Subcutaneous abdominal adipose tissue (tissue), 5 donors: ENCODE results near the gene WDCP.
"Not testable (repeated sequence)": the region's sequence is repeated elsewhere in the genome, so short reads cannot be mapped to it uniquely, and the experiment has no call there.

ENCODE experiments used
- H3K27ac ChIP-seq: one replicate; pipeline ENCODE4 v1.7.0; 2013; ENCODE audit warnings: low read depth, mild to moderate bottlenecking, inconsistent platforms, low read length, moderate library complexity
- H3K27me3 ChIP-seq, 5 donors: one replicate each; pipeline ENCODE4 v1.7.0; 2013; ENCODE audit warnings: low read length in 5 of 5, inconsistent platforms in 1 of 5; ENCODE audit not compliant: control insufficient read depth in 5 of 5, insufficient read depth in 4 of 5
- H3K36me3 ChIP-seq, 5 donors: one replicate each; pipeline ENCODE4 v1.7.0; 2013; ENCODE audit warnings: low read length in 5 of 5; ENCODE audit not compliant: control insufficient read depth in 5 of 5, insufficient read depth in 5 of 5
- H3K4me1 ChIP-seq, 5 donors: one replicate each; pipeline ENCODE4 v1.7.0; 2013; ENCODE audit warnings: low read length in 5 of 5, mild to moderate bottlenecking in 3 of 5, moderate library complexity in 1 of 5; ENCODE audit not compliant: control insufficient read depth in 5 of 5, insufficient read depth in 5 of 5
- H3K4me3 ChIP-seq, 5 donors: one replicate each; pipeline ENCODE4 v1.7.0; 2013; ENCODE audit warnings: low read length in 5 of 5, low read depth in 1 of 5
- H3K9ac ChIP-seq, 5 donors: one replicate each; pipeline ENCODE4 v1.7.0; 2013; ENCODE audit warnings: low read length in 5 of 5, mild to moderate bottlenecking in 4 of 5, moderate library complexity in 3 of 5
- H3K9me3 ChIP-seq, 5 donors: one replicate each; pipeline ENCODE4 v1.7.0; 2013; ENCODE audit warnings: low read length in 5 of 5; ENCODE audit not compliant: control insufficient read depth in 5 of 5
- donor health status: healthy.
- donor health status: healthy.
- donor health status: healthy.
- donor health status: healthy.
- donor health status: healthy.

Gene WDCP

GRCh38 chr2:24016853-24017703 is 30.1 kb downstream of the WDCP start:
- H3K4me3 ChIP-seq: no peak overlapping the region
- H3K9ac ChIP-seq: no peak overlapping the region
- H3K4me1 ChIP-seq: no peaks in the 10 kb centered on the region
- peaks cover 0 to 3% (median 1%) of the 10 kb centered on the region in 5 donors for H3K36me3 ChIP-seq
- H3K9me3 ChIP-seq: no peaks in the 10 kb centered on the region
- peaks cover 0 to 8% (median 0%) of the 10 kb centered on the region in 5 donors for H3K27me3 ChIP-seq
- H3K27ac ChIP-seq: no peak overlapping the region

- Histone ChIP-seq H3K27me3 (peaks cover under 1 to 11% (median 4%) of the 10 kb centered on the region in 5 donors), H3K9me3 (no peaks in the 10 kb centered on the region), H3K9ac (no peak overlapping the region), H3K27ac (no peak overlapping the region), H3K36me3 (peaks cover 0 to under 1% (median 0%) of the 10 kb centered on the region in 5 donors), H3K4me3 (no peak overlapping the region), H3K4me1 (no peaks in the 10 kb centered on the region)
Measured at GRCh38 chr2:24016376-24016761, 30.8 kb downstream of the WDCP start.

GRCh38 chr2:24015562-24016375 is 31.4 kb downstream of the WDCP start:
- Histone ChIP-seq H3K9me3 (no peaks in the 10 kb centered on the region), H3K4me3 (no peak overlapping the region), H3K27me3 (peaks cover 6 to 16% (median 10%) of the 10 kb centered on the region in 5 donors), H3K4me1 (peaks cover 0 to under 1% (median 0%) of the 10 kb centered on the region in 5 donors), H3K27ac (no peak overlapping the region), H3K9ac (no peak overlapping the region), H3K36me3 (no peaks in the 10 kb centered on the region)

GRCh38 chr2:24014902-24015301 is 32.3 kb downstream of the WDCP start:
- H3K4me1 ChIP-seq, H3K9me3 ChIP-seq, H3K4me3 ChIP-seq, H3K36me3 ChIP-seq, H3K27ac ChIP-seq, H3K9ac ChIP-seq: not testable (repeated sequence)
- H3K27me3 ChIP-seq: peaks cover 15 to 24% (median 17%) of the 10 kb centered on the region in 5 donors

- Histone ChIP-seq H3K36me3 (no peaks in the 10 kb centered on the region), H3K9me3 (no peaks in the 10 kb centered on the region), H3K9ac (no peak overlapping the region), H3K27ac (no peak overlapping the region), H3K27me3 (peaks cover 18 to 33% (median 24%) of the 10 kb centered on the region in 5 donors), H3K4me1 (peaks cover 0 to 19% (median 15%) of the 10 kb centered on the region in 5 donors), H3K4me3 (no peak overlapping the region)
Measured at GRCh38 chr2:24012521-24013188, 34.5 kb downstream of the WDCP start.

GRCh38 chr2:24011250-24012104 is 35.7 kb downstream of the WDCP start:
- H3K9me3 ChIP-seq: no peaks in the 10 kb centered on the region
- no peak overlapping the region for H3K9ac ChIP-seq
- no peak overlapping the region for H3K27ac ChIP-seq

GRCh38 chr2:24010477-24011249 is 36.5 kb downstream of the WDCP start:
- no peaks in the 10 kb centered on the region for H3K36me3 ChIP-seq
- peak overlapping the region in 2 of 5 donors; percentile 39 to 68 for H3K9ac ChIP-seq
- H3K9me3 ChIP-seq: no peaks in the 10 kb centered on the region
- peaks cover 0 to 19% (median 15%) of the 10 kb centered on the region in 5 donors for H3K4me1 ChIP-seq
- no peak overlapping the region for H3K27ac ChIP-seq
- peaks cover 18 to 33% (median 24%) of the 10 kb centered on the region in 5 donors for H3K27me3 ChIP-seq
- H3K4me3 ChIP-seq: peak overlapping the region in 3 of 5 donors; percentile 39 to 59 (median 57)

More at GRCh38 chr2:24011250-24012104, 35.7 kb downstream of the WDCP start:
- Histone ChIP-seq H3K4me1 (peaks cover 0 to 19% (median 15%) of the 10 kb centered on the region in 5 donors), H3K36me3 (no peaks in the 10 kb centered on the region), H3K4me3 (no peak overlapping the region), H3K27me3 (peaks cover 18 to 33% (median 24%) of the 10 kb centered on the region in 5 donors)

GRCh38 chr2:24009680-24010476 is 37.3 kb downstream of the WDCP start, which contains the start of gene MFSD2B:
MFSD2B (plus strand) TSS chr2:24010085; CDS start chr2:24010097, 12 bp downstream.
- Histone ChIP-seq H3K36me3 (no peaks in the 10 kb centered on the region), H3K27me3 (peaks cover 18 to 33% (median 24%) of the 10 kb centered on the region in 5 donors), H3K9me3 (no peaks in the 10 kb centered on the region), H3K9ac (peak within 1 kb of the TSS in 2 of 5 donors; percentile 39 to 68), H3K4me1 (peaks cover 0 to 19% (median 15%) of the 10 kb centered on the region in 5 donors), H3K4me3 (peak within 1 kb of the TSS; percentile 13 to 59 (median 42)), H3K27ac (no peak within 1 kb of the TSS)
